GM19397 (cell line): ENCODE measurements around the gene DLGAP3.
"Not testable (repeated sequence)": the region's sequence is repeated elsewhere in the genome, so short reads cannot be mapped to it uniquely, and the experiment has no call there.

Experiments
- ATAC-seq: cut with Tn5 transposase; IDR thresholded peaks from one replicate; pipeline ENCODE4 v1.9.1; 2021; ENCODE audit warnings: mild to moderate bottlenecking, moderate library complexity; ENCODE audit not compliant: unreplicated experiment

Gene DLGAP3

GRCh38 chr1:34929497-34929852 lies at the start of gene DLGAP3:
DLGAP3 (minus strand) TSS chr1:34929650; CDS start chr1:34905383, 24,267 bp downstream.
- no peak for ATAC-seq

- ATAC-seq, result no peak
Measured at GRCh38 chr1:34978921-34979320, 49.5 kb upstream of the DLGAP3 start.

GRCh38 chr1:34977858-34978257 lies 48.4 kb upstream of the DLGAP3 start:
- ATAC-seq, result no peak

GRCh38 chr1:34977210-34977471 lies 47.7 kb upstream of the DLGAP3 start:
- ATAC-seq, result no peak

GRCh38 chr1:34976384-34977209 lies 47.1 kb upstream of the DLGAP3 start:
- no peak for ATAC-seq

- no peak for ATAC-seq
Measured at GRCh38 chr1:34975771-34976170, 46.3 kb upstream of the DLGAP3 start.

GRCh38 chr1:34975338-34975737 lies 45.9 kb upstream of the DLGAP3 start:
- no peak for ATAC-seq

- ATAC-seq, result no peak
Measured at GRCh38 chr1:34974626-34975025, 45.2 kb upstream of the DLGAP3 start.

- no peak for ATAC-seq
Measured at GRCh38 chr1:34973326-34973725, 43.9 kb upstream of the DLGAP3 start.

- no peak for ATAC-seq
Measured at GRCh38 chr1:34970829-34971228, 41.4 kb upstream of the DLGAP3 start.

- ATAC-seq, result no peak
Measured at GRCh38 chr1:34970220-34970735, 40.8 kb upstream of the DLGAP3 start.

- not testable (repeated sequence) for ATAC-seq
Measured at GRCh38 chr1:34968297-34968696, 38.8 kb upstream of the DLGAP3 start.

- not testable (repeated sequence) for ATAC-seq
Measured at GRCh38 chr1:34967672-34968071, 38.2 kb upstream of the DLGAP3 start.

- ATAC-seq, result no peak
Measured at GRCh38 chr1:34965597-34965996, 36.1 kb upstream of the DLGAP3 start.

GRCh38 chr1:34950428-34950827 lies 21.0 kb upstream of the DLGAP3 start:
- ATAC-seq, result no peak

- not testable (repeated sequence) for ATAC-seq
Measured at GRCh38 chr1:34948739-34949138, 19.3 kb upstream of the DLGAP3 start.

- ATAC-seq, result not testable (repeated sequence)
Measured at GRCh38 chr1:34947641-34948314, 18.3 kb upstream of the DLGAP3 start.

GRCh38 chr1:34946211-34946610 lies 16.8 kb upstream of the DLGAP3 start:
- no peak for ATAC-seq

- not testable (repeated sequence) for ATAC-seq
Measured at GRCh38 chr1:34941798-34942197, 12.3 kb upstream of the DLGAP3 start.

- ATAC-seq, result no peak
Measured at GRCh38 chr1:34930702-34931071, 1.2 kb upstream of the DLGAP3 start.

- no peak for ATAC-seq
Measured at GRCh38 chr1:34929853-34930701, 627 bp upstream of the DLGAP3 start.
